Measurements from ENCODE around the gene VPS16. TPM values are rescaled to one million over a fixed set of nuclear protein-coding genes. Genes with fewer than 3 reads are reported as not detected.

The VPS16 gene
- total RNA-seq, 8 experiments from 2014 or later = 26.3 to 39.9 (median 33.8) TPM

GRCh38 chr20:2871661-2872458, 31.3 kb downstream of the VPS16 start:
- Histone ChIP-seq H3K4me1 (replicated peaks in 1 of 2) (peaks cover 16 to 26% of the 10 kb centered on the region in 2 donors), H3K4me3 (peak overlapping the region; percentile 71 to 96 (median 80)), H3K27ac (peak overlapping the region in 1 of 2 donors; percentile 65)
- whole genome bisulfite sequencing, 10 experiments = 40 to 100% (median 78%) methylated on average over 1 to 15 of the region's 34 CpGs; no CpG with 5 or more reads in 3 of the 10 experiments
- in situ Hi-C loops (cut with MboI; ENCODE audit: low pct_unique_long_range_greater_than_20kb in 2 of 9, low sequenced_read_pairs in 9 of 9, unreplicated experiment in 9 of 9) = loop anchor here in 1 of 9 experiments (25.0 kb wide), 1 partner anchor 185 kb away; the partner anchor contains the start of gene EBF4
- ATAC-seq (replicated peaks in 6 of 8) = peak in 5 of 8 experiments; percentile 1 to 31 (median 14)

GRCh38 chr20:2872459-2873009, 32.0 kb downstream of the VPS16 start:
- ATAC-seq (replicated peaks in 6 of 8) = peak; percentile 16 to 64 (median 43)
- peaks cover 16 to 26% of the 10 kb centered on the region in 2 donors for H3K4me1 ChIP-seq (replicated peaks in 1 of 2)
- peak overlapping the region in 1 of 2 donors; percentile 65 for H3K27ac ChIP-seq
- peak overlapping the region; percentile 71 to 96 (median 80) for H3K4me3 ChIP-seq
- in situ Hi-C loops (cut with MboI; ENCODE audit: low pct_unique_long_range_greater_than_20kb in 2 of 9, low sequenced_read_pairs in 9 of 9, unreplicated experiment in 9 of 9) = loop anchor here in 1 of 9 experiments (25.0 kb wide), 1 partner anchor 185 kb away; the partner anchor contains the start of gene EBF4
- WGBS, 10 experiments = 8 to 36% methylated on average over 2 to 5 of the region's 49 CpGs; no CpG with 5 or more reads in 8 of the 10 experiments

- in situ Hi-C loops (cut with MboI; ENCODE audit: low pct_unique_long_range_greater_than_20kb in 2 of 9, low sequenced_read_pairs in 9 of 9, unreplicated experiment in 9 of 9) = loop anchor here in 1 of 9 experiments (25.0 kb wide), 1 partner anchor 186 kb away; the partner anchor contains the start of gene EBF4
- 0 to 7% (median 0%) methylated on average over 1 to 8 of the region's 83 CpGs; no CpG with 5 or more reads in 7 of the 10 experiments for WGBS, 10 experiments
- peak within 1 kb of the TSS; percentile 71 to 96 (median 80) for H3K4me3 ChIP-seq
- peak; percentile 76 to 95 (median 92) for ATAC-seq (replicated peaks in 6 of 8)
- H3K27ac ChIP-seq = peak within 1 kb of the TSS; percentile 81 to 86
- peaks cover 16 to 26% of the 10 kb centered on the region in 2 donors for H3K4me1 ChIP-seq (replicated peaks in 1 of 2)
Measured at GRCh38 chr20:2873010-2873746, 32.6 kb downstream of the VPS16 start, which contains the start of gene PTPRA. TSS of gene PTPRA (plus strand) at chr20:2873481. CDS start at chr20:2964278, 90,797 bp downstream.

GRCh38 chr20:2873747-2874041, 33.1 kb downstream of the VPS16 start:
- Histone ChIP-seq H3K4me3 (peak overlapping the region; percentile 71 to 96 (median 80)), H3K4me1 (replicated peaks in 1 of 2) (peaks cover 16 to 26% of the 10 kb centered on the region in 2 donors), H3K27ac (peak overlapping the region; percentile 81 to 86)
- WGBS, 10 experiments = 0% methylated on average over 2 to 8 of the region's 29 CpGs; no CpG with 5 or more reads in 7 of the 10 experiments
- ATAC-seq (replicated peaks in 6 of 8) = peak in 5 of 8 experiments; percentile 45 to 60 (median 49)
- in situ Hi-C loops (cut with MboI; ENCODE audit: low pct_unique_long_range_greater_than_20kb in 2 of 9, low sequenced_read_pairs in 9 of 9, unreplicated experiment in 9 of 9) = loop anchor here in 1 of 9 experiments (25.0 kb wide), 1 partner anchor 186 kb away; the partner anchor contains the start of gene EBF4

- peak overlapping the region; percentile 71 to 96 (median 80) for H3K4me3 ChIP-seq
- no peak for ATAC-seq (replicated peaks in 6 of 8)
- in situ Hi-C loops (cut with MboI; ENCODE audit: low pct_unique_long_range_greater_than_20kb in 2 of 9, low sequenced_read_pairs in 9 of 9, unreplicated experiment in 9 of 9) = loop anchor here in 1 of 9 experiments (25.0 kb wide), 1 partner anchor 187 kb away; the partner anchor contains the start of gene EBF4
- 0 to 60% (median 28%) methylated on average over 1 to 7 of the region's 7 CpGs; no CpG with 5 or more reads in 1 of the 10 experiments for WGBS, 10 experiments
- H3K27ac ChIP-seq = no peak overlapping the region
- peaks cover 16 to 26% of the 10 kb centered on the region in 2 donors for H3K4me1 ChIP-seq (replicated peaks in 1 of 2)
Measured at GRCh38 chr20:2874456-2874855, 33.9 kb downstream of the VPS16 start.

GRCh38 chr20:2875690-2876203, 35.2 kb downstream of the VPS16 start:
- no peak overlapping the region for H3K4me3 ChIP-seq
- peaks cover 10 to 23% of the 10 kb centered on the region in 2 donors for H3K4me1 ChIP-seq (replicated peaks in 1 of 2)
- WGBS, 10 experiments = 86 to 100% (median 97%) methylated on average over 3 to 4 of the region's 5 CpGs; no CpG with 5 or more reads in 6 of the 10 experiments
- H3K27ac ChIP-seq = no peak overlapping the region
- in situ Hi-C loops (cut with MboI; ENCODE audit: low pct_unique_long_range_greater_than_20kb in 2 of 9, low sequenced_read_pairs in 9 of 9, unreplicated experiment in 9 of 9) = no loop called here
- ATAC-seq (replicated peaks in 6 of 8) = no peak

GRCh38 chr20:2878515-2878914, 38.0 kb downstream of the VPS16 start:
- in situ Hi-C loops (cut with MboI; ENCODE audit: low pct_unique_long_range_greater_than_20kb in 2 of 9, low sequenced_read_pairs in 9 of 9, unreplicated experiment in 9 of 9) = no loop called here

GRCh38 chr20:2879146-2879545, 38.6 kb downstream of the VPS16 start:
- H3K27ac ChIP-seq = no peak overlapping the region
- in situ Hi-C loops (cut with MboI; ENCODE audit: low pct_unique_long_range_greater_than_20kb in 2 of 9, low sequenced_read_pairs in 9 of 9, unreplicated experiment in 9 of 9) = no loop called here
- peak in 4 of 8 experiments; percentile 40 to 95 (median 80) for ATAC-seq (replicated peaks in 6 of 8)

More at GRCh38 chr20:2878515-2878914, 38.0 kb downstream of the VPS16 start:
- ATAC-seq (replicated peaks in 6 of 8) = no peak
- WGBS, 10 experiments = 92 to 100% (median 100%) methylated on average over 1 of the region's 1 CpG; no CpG with 5 or more reads in 1 of the 10 experiments
- Histone ChIP-seq H3K4me1 (replicated peaks in 1 of 2) (peaks cover 10 to 14% of the 10 kb centered on the region in 2 donors), H3K27ac (no peak overlapping the region), H3K4me3 (no peak overlapping the region)

GRCh38 chr20:2880650-2881049, 40.1 kb downstream of the VPS16 start:
- Histone ChIP-seq H3K27ac (no peak overlapping the region), H3K4me1 (replicated peaks in 1 of 2) (peaks cover 0 to 4% of the 10 kb centered on the region in 2 donors), H3K4me3 (no peak overlapping the region)
- 73 to 100% (median 93%) methylated on average over 1 to 4 of the region's 7 CpGs; no CpG with 5 or more reads in 1 of the 10 experiments for WGBS, 10 experiments
- no peak for ATAC-seq (replicated peaks in 6 of 8)
- in situ Hi-C loops (cut with MboI; ENCODE audit: low pct_unique_long_range_greater_than_20kb in 2 of 9, low sequenced_read_pairs in 9 of 9, unreplicated experiment in 9 of 9) = no loop called here

More at GRCh38 chr20:2879146-2879545, 38.6 kb downstream of the VPS16 start:
- Histone ChIP-seq H3K4me3 (no peak overlapping the region), H3K4me1 (replicated peaks in 1 of 2) (peaks cover 10 to 14% of the 10 kb centered on the region in 2 donors)
- 0 to 100% (median 75%) methylated on average over 1 to 3 of the region's 3 CpGs; no CpG with 5 or more reads in 2 of the 10 experiments for WGBS, 10 experiments

GRCh38 chr20:2883726-2884637, 43.4 kb downstream of the VPS16 start:
- Histone ChIP-seq H3K4me1 (replicated peaks in 1 of 2) (no peaks in the 10 kb centered on the region), H3K27ac (no peak overlapping the region), H3K4me3 (no peak overlapping the region)
- in situ Hi-C loops (cut with MboI; ENCODE audit: low pct_unique_long_range_greater_than_20kb in 2 of 9, low sequenced_read_pairs in 9 of 9, unreplicated experiment in 9 of 9) = no loop called here
- WGBS, 10 experiments = 9 to 97% (median 74%) methylated on average over 1 to 3 of the region's 3 CpGs; no CpG with 5 or more reads in 2 of the 10 experiments
- ATAC-seq (replicated peaks in 6 of 8) = no peak

- no peak for ATAC-seq (replicated peaks in 6 of 8)
- no peak overlapping the region for H3K4me3 ChIP-seq
- no peak overlapping the region for H3K27ac ChIP-seq
- no peaks in the 10 kb centered on the region for H3K4me1 ChIP-seq (replicated peaks in 1 of 2)
- in situ Hi-C loops (cut with MboI; ENCODE audit: low pct_unique_long_range_greater_than_20kb in 2 of 9, low sequenced_read_pairs in 9 of 9, unreplicated experiment in 9 of 9) = no loop called here
- 40 to 100% (median 94%) methylated on average over 1 to 3 of the region's 3 CpGs; no CpG with 5 or more reads in 4 of the 10 experiments for WGBS, 10 experiments
Measured at GRCh38 chr20:2887715-2888114, 47.2 kb downstream of the VPS16 start.

All from motor neuron (in vitro differentiated cells).